NK-92 treated with Interleukin-12 subunit alpha and Interleukin-12 subunit beta, amount 100 ng/mL, for 24 hours (cell line): Measurements from ENCODE around the gene CEP57L1.

ENCODE experiments used
- DNase-seq: peaks from one replicate; lab custom pipeline; 2025; lab: John Stamatoyannopoulos, UW

The CEP57L1 gene

DNA sequence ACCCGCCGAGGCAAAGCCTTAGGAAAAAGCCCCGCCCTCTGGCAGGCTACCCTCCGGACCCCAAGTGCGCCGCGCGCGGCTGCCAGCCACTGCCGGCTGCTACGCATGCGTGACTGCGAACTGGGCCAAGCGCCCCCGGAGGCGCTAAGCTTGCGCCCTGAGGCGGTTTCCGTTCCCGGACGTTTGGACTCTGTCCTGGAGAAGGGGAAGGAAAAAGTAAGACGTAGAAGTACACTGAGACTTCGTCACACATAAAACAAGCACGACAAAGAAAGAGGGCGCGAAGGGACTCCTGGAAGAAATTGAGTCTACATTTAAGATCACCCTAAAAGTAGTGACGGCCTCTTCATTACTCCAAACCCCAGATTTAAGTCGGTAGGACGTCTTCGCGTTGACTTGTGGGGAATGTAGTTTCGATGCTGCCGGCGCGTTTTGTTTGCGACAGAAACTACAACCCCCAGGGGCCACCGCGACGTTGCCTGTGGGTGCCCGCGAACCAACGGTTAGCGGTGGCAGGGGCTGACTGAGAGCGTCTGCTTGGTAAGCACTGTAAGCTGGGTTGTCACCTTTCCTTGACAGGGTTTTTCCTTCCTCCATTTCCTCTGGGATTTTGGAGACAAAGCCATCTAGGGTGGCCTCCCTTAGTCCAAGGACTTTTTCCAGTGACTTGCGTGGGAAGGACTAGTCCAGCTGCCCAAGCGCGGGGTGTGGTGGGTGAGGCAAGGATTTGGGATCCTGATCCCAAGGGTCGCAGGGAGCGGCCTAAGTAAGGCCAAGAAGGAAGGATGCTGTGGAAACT lies at the start of gene CEP57L1:
Gene CEP57L1, plus strand, starts transcription at position 472 of the 799 bp plus-strand sequence. CDS start 49,715 bp downstream, outside the sequence.
- peak; percentile 98 for DNase-seq

- DNase-seq = no peak
Observed at GRCh38 chr6:109048176-109048575, 47.1 kb upstream of the CEP57L1 start.

GRCh38 chr6:109048670-109049415 lies 46.5 kb upstream of the CEP57L1 start:
- DNase-seq = no peak

DNA sequence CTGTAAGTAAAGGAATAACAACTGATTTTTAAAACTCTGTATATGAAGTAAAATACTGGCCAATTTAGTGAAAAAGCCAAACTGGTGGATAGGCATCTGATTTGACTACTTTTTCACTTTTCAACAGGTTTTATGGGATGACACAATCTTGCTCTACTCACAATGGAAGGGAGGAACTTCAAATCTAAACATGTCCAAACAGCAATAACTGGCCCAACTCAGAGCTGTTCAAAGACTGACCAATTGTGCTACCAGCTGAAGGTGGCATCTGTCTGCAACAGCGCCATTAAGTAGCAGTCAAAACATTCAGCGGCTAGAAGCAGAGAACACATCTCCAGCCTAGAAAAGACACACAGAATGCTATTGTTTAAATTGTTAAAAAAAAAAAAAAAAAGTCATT lies 45.3 kb upstream of the CEP57L1 start:
- no peak for DNase-seq

DNA sequence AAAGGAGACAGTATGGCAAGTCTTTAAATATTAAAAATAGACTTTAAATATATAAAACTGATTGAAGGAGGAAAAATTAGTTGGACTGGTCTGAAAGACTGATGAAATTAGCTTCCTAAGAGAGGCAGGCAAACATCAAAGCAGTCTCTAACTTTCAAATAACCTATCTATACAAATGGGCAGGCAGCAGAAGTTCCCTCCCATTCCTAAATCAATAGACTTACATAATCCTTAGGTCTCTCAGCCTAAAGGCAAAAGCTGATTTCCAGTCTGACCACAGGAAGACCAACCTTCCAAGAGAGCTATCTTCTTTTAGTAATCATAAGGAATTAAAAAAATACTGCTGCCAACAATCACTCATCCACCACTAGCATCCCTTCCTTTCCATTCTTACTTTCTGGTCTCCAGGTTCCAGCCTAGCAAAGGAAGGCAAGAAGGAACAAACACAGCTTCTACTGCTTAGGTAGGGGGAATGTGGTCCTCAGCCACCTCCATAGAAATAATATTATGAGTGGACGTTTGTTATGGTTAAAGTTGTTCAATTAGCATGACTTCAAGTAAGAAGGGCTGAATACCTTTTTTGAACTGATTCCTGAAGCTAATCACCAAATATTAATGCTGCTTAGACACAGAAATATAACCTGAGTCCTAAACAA lies 44.7 kb upstream of the CEP57L1 start:
- DNase-seq = no peak

GRCh38 chr6:109051301-109052017 lies 43.8 kb upstream of the CEP57L1 start:
- no peak for DNase-seq

GRCh38 chr6:109052018-109052651 lies 43.2 kb upstream of the CEP57L1 start:
- DNase-seq = no peak

DNA sequence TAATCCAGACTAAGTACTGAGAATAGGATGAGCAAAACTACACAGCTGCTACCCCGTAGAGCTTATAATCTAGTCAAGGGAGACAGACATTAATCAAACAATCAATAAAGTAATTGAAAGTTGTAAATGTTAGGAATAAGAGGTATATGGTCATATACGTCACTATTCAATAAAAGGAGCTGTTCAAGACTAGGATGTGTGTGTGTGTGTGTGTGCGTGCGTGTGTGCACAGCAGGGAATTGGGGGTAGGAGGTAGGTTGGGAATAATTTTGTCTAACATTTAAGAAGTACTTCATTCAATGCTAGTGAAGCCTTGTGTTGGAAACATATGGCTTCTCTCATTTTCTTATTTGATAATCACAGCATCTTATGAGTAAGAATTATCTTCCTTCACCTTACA lies 42.5 kb upstream of the CEP57L1 start:
- no peak for DNase-seq

GRCh38 chr6:109053336-109053735 lies 42.0 kb upstream of the CEP57L1 start:
- no peak for DNase-seq

DNA sequence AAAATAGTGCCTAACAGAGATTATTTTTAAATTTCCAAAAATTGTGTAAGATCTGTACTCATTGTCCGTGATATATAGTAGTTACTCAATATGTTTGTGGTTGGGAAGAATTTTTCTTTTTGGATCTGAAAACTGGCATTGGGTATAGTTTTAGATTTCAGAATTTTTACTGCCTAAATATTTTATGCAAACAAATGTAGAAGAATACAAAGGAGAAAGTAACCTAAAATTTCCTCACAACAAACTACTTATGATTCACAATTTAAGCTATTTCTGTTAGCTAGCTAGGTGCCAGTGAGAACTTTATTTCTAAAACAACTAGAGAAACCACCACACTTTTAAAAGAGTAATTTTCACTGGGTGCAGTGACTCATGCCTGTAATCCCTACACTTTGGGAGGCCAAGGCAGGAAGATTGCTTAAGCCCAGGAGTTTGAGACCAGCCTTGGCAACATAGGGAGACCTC lies 39.5 kb upstream of the CEP57L1 start:
- DNase-seq = no peak

- no peak for DNase-seq
Observed at GRCh38 chr6:109056661-109057060, 38.6 kb upstream of the CEP57L1 start.

GRCh38 chr6:109058620-109059019 lies 36.7 kb upstream of the CEP57L1 start:
- no peak for DNase-seq

DNA sequence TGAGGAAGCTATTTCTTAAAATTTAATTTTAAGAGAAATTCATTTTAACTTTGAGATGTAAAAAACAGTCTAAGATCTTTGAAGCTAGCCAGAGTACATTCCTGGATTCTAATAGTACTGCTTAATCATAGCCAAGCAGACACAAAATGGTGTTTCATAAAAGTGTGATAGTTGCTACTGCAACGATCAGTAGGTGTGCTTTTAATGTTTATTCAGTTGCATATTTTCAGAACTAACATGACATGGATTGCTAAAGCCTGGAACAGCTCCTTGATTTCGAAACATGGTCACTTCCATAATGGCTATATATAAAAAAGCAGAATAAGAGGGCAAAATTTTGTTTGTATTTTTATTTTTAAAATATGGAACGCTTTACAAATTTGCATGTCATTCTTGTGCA lies 36.2 kb upstream of the CEP57L1 start:
- DNase-seq = no peak

GRCh38 chr6:109059571-109060021 lies 35.7 kb upstream of the CEP57L1 start:
- no peak for DNase-seq

DNA sequence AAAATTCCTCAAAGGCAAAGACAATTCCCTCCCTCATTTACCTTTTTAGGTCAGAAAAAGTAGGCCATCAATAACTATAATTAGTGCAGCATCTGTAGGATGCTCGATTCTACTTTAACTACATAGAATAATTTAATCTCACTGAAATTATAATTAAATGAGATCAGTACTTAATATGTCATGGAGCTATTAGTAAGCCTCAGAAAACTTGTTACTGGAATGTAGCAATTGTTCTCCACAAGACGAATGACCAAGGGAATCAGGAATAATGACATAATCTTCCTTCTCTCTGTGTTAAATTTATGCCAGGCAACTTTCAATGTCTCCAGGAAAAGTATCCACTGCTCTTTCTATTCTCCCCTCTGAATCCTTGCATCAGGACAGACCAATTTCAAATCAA lies 34.7 kb upstream of the CEP57L1 start:
- DNase-seq = no peak

- no peak for DNase-seq
Observed at GRCh38 chr6:109062216-109062615, 33.1 kb upstream of the CEP57L1 start.

DNA sequence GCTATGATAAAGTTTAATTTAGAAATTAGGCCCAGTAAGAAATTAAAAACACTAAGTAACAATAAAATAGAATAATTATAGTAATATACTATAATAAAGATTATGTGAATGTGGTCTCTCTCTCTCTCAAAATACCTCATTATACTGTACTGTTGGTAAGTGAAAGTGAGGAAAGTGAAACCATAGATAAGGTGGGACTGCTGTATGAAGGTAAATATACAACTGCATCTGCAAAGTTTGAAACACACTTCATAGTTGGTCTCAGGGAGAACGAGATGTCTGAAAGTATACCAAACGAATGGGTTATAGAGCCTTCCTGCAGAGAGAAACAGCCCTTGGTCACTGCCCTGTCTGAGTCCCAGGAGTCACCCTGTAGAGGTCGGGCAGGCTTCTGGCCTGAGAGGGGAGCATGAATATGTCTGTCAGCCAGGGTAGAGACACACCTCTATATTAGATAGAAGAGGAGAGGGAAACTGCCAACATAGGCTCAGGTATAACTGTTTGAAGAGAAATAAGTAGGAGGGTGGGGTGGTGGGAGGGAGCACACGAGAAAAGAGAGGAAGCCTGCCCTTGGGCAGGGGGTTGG lies 32.4 kb upstream of the CEP57L1 start:
- DNase-seq = no peak

DNA sequence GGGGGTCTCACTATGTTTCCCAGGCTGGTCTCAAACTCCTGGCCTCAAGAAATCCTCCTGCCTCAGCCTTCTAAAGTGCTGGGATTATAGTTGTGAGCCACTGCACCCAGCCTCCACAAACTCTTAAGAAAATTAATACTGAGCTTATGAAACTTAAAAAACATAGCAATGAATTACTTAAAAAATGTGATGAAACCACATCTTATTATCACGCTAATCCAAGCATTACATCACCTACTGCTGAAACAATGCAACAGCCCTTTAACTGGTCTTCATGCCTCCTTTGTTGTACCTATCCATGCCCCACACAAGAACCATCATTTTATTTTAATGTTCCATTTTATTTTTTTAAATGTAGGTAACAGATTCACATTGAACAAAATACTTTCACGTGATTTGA lies 25.6 kb upstream of the CEP57L1 start:
- DNase-seq = no peak

DNA sequence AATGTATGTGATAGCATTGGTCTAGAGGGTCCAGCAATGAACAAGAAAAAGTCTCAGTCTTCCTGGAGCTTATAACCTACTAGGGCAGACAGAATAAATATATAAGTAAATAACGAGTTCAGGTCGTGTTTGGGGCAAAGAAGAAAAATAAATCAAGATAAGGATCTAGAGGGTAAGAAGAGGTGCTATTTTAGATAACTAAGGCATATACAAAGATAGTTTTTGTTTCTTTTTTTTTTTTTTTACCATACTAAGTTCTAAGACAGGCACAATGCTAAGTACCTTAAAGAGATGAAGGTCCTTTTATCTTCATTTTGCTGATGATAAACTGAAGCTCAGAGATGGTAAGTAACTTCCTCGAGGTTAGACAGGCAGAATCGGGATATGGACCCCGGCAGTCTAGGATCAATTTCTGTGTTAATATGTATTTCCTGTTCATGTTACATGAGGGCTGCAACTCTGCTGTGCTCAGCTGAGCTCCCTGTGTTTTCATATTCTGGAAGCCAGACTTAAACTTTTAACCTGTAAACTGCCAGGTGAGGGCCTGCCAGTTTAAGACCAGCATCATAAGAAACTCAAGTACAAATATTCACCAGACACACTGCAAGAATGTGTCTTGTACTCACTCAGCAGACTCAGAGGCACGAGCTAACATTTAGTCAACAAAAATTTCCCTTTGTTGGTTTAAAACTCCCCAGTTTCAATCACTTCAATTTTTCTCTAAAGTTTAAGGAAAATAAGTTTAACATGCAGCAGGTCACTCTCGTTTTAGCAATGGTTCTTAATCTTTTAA lies 24.0 kb upstream of the CEP57L1 start:
- DNase-seq = no peak
